ENCODE data around the gene NCAPD3. TPM values are rescaled to one million over a fixed set of nuclear protein-coding genes. Genes with fewer than 3 reads are reported as not detected.

The NCAPD3 gene
- total and polyA plus RNA-seq, 9 donors = 5.8 to 12.1 (median 8.8) TPM

GRCh38 chr11:134240592-134240991 is 16.8 kb upstream of the NCAPD3 start:
- Histone ChIP-seq H3K9me3 (no peaks in the 10 kb centered on the region), H3K4me1 (ENCODE audit: insufficient read depth) (no peaks in the 10 kb centered on the region), H3K27me3 (no peaks in the 10 kb centered on the region), H3K27ac (no peak overlapping the region), H3K4me3 (no peak overlapping the region), H3K36me3 (no peaks in the 10 kb centered on the region)
- intact Hi-C loops (cut with DNase I) = no loop called here
- WGBS, 3 donors = 59 to 74% (median 62%) methylated on average over 6 of the region's 6 CpGs
- no peak for TF ChIP-seq POLR2A (IDR thresholded peaks at IDR 0.05)
- no peak for TF ChIP-seq EP300 (IDR thresholded peaks at IDR 0.05)
- no peak for TF ChIP-seq CTCF (IDR thresholded peaks at IDR 0.05)
- no peak for DNase-seq

- Histone ChIP-seq H3K9me3 (no peaks in the 10 kb centered on the region), H3K27ac (no peak overlapping the region), H3K4me3 (no peak overlapping the region), H3K36me3 (no peaks in the 10 kb centered on the region), H3K4me1 (ENCODE audit: insufficient read depth) (peaks cover 1% of the 10 kb centered on the region), H3K27me3 (no peaks in the 10 kb centered on the region)
- intact Hi-C loops (cut with DNase I) = no loop called here
- TF ChIP-seq POLR2A (IDR thresholded peaks at IDR 0.05) (no peak), EP300 (IDR thresholded peaks at IDR 0.05) (no peak), CTCF (IDR thresholded peaks at IDR 0.05) (no peak)
- DNase-seq = no peak
- 93 to 97% (median 95%) methylated on average over 5 of the region's 5 CpGs for WGBS, 3 donors
Observed at GRCh38 chr11:134238956-134239355, 15.2 kb upstream of the NCAPD3 start.

- DNase-seq = no peak
- no peaks in the 10 kb centered on the region for H3K9me3 ChIP-seq
- intact Hi-C loops (cut with DNase I) = no loop called here
- no peaks in the 10 kb centered on the region for H3K27me3 ChIP-seq
- WGBS, 3 donors = 86 to 89% (median 87%) methylated on average over 11 of the region's 11 CpGs
- no peaks in the 10 kb centered on the region for H3K36me3 ChIP-seq
- TF ChIP-seq POLR2A (IDR thresholded peaks at IDR 0.05) (no peak), CTCF (IDR thresholded peaks at IDR 0.05) (no peak), EP300 (IDR thresholded peaks at IDR 0.05) (no peak)
- H3K27ac ChIP-seq = no peak overlapping the region
- H3K4me3 ChIP-seq = no peak overlapping the region
- H3K4me1 ChIP-seq (ENCODE audit: insufficient read depth) = peaks cover 1% of the 10 kb centered on the region
Observed at GRCh38 chr11:134237557-134237922, 13.8 kb upstream of the NCAPD3 start.

- 94 to 95% (median 94%) methylated on average over 7 of the region's 7 CpGs for WGBS, 3 donors
- H3K27me3 ChIP-seq = no peaks in the 10 kb centered on the region
- intact Hi-C loops (cut with DNase I) = no loop called here
- H3K4me3 ChIP-seq = no peak overlapping the region
- no peaks in the 10 kb centered on the region for H3K9me3 ChIP-seq
- no peaks in the 10 kb centered on the region for H3K36me3 ChIP-seq
- no peak for DNase-seq
- peaks cover 4% of the 10 kb centered on the region for H3K4me1 ChIP-seq (ENCODE audit: insufficient read depth)
- TF ChIP-seq CTCF (IDR thresholded peaks at IDR 0.05) (no peak), POLR2A (IDR thresholded peaks at IDR 0.05) (no peak), EP300 (IDR thresholded peaks at IDR 0.05) (no peak)
- no peak overlapping the region for H3K27ac ChIP-seq
Observed at GRCh38 chr11:134236834-134237556, 13.2 kb upstream of the NCAPD3 start.

All from ovary (tissue), 9 donors.